Heart left ventricle (tissue), 13 donors: ENCODE results near the gene TXNDC5.

Experiments
- POLR2A ChIP-seq, 2 donors: fragments of 450-650 bp; IDR thresholded peaks; one replicate each; pipeline ENCODE4 v1.6.1; 2017; ENCODE audit warnings: antibody characterized with exemption in 2 of 2, mild to moderate bottlenecking in 2 of 2, moderate library complexity in 2 of 2
- TF ChIP-seq, protein P1 (sequence below), 12 donors: fragments of 200-600 bp; sonication (generic) in 4 of 12; IDR thresholded peaks; one replicate each; pipeline versions ENCODE4 v1.5.0 to v1.8.0; 2018 to 2022; ENCODE audit warnings: antibody characterized with exemption in 12 of 12, mild to moderate bottlenecking in 5 of 12
- donor health status: ischemic (EF 13 %, LVEDD 7.1; RV severe dilation, severe dysfunction).
- donor health status: DM: no; HTN: yes; CAD: no.
- donor health status: DM: no; HTN: no; CAD: no.
- donor health status: ischemic (EF 25% LVEDD 6.9; RV normal size, moderate dysfunction).
- donor health status: ischemic (EF 25% LVEDD 5.7; RV mildly dilated, moderate dysfunction).
- donor health status: ischemic (EF 35%, LVEDD 5.7; RV mildly dilated, moderate dysfunction).
- donor health status: nonischemic (EF 11% LVEDD 7.7; RV severe dilation, severe dysfunction).
- donor health status: DM: yes; HTN: yes; CAD: no.
- donor health status: PGD.
- donor health status: ischemic (EF 29% LVEDD 5.4; RV normal size, mild dysfunction).
- donor health status: nonischemic (EF 23%, LVEDD 6.1; RV moderate dilation, normal function).

DNA sequence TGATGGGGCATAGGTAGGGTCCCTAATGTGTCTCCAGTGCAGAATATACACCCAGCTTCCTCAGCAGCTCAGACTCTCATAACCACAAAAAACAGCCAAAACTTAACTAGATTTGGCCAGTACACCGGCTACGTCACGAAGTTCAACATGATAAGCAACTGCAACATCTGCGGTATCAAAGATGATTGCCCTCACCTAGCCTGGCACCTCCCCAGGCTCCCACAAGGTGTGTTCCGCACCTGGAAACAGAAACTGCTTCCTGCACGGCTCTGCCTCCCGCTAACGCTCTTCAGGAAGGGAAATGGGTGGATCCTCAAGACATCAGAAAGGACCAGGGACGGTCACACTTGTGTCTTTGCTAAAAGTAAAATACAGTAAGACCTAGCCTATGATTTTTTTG, 9.5 kb downstream of the TXNDC5 start:
- no peak for TF ChIP-seq POLR2A (IDR thresholded peaks at IDR 0.05)
- TF ChIP-seq, protein P1, sequence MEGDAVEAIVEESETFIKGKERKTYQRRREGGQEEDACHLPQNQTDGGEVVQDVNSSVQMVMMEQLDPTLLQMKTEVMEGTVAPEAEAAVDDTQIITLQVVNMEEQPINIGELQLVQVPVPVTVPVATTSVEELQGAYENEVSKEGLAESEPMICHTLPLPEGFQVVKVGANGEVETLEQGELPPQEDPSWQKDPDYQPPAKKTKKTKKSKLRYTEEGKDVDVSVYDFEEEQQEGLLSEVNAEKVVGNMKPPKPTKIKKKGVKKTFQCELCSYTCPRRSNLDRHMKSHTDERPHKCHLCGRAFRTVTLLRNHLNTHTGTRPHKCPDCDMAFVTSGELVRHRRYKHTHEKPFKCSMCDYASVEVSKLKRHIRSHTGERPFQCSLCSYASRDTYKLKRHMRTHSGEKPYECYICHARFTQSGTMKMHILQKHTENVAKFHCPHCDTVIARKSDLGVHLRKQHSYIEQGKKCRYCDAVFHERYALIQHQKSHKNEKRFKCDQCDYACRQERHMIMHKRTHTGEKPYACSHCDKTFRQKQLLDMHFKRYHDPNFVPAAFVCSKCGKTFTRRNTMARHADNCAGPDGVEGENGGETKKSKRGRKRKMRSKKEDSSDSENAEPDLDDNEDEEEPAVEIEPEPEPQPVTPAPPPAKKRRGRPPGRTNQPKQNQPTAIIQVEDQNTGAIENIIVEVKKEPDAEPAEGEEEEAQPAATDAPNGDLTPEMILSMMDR (IDR thresholded peaks at IDR 0.05), result no peak
